ENCODE measurements around the gene MAPK1. TPM values are rescaled to one million over a fixed set of nuclear protein-coding genes. Genes with fewer than 3 reads are reported as not detected.

MAPK1 gene
- total RNA-seq, 2 donors from 2014 or later: 39.7 to 42.6 TPM

DNA sequence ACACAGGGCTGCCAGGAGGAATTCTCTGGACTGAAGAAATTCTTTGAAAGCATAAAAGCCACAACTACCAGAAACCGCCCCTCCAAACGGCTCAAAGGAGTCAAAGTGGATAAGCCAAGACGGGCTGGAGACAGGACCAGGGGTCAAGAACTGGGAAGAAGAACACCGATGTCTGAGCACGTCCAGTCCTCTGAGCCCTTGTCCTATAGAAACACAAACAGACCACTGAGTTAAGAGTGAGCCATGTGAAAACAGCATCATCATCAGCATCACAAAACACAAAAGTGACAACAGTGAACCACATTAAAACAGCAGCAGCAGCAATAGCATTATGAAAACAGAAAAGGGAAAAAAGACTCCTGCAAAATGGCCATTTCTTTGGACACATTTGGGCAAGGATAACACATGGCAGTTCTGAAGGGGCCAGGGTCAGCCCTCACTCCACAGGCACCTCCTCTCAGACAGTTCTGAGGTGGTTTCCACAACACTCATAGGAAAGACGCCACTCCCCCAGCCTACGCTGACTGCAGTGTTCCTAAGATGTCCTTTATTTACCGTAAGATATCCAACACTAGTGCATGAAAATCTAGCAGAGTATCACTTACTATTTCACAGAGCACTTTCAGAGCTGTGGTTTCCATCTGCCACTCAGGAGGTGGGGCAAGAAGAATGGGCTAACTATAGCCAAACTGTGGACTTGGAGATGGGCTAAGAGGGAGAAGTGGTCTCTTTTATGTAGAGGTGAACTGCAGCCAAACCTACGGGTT, 103.2 kb downstream of the MAPK1 start:
- H3K4me3 ChIP-seq: no peak overlapping the region
- no peak for TF ChIP-seq CTCF (IDR thresholded peaks at IDR 0.05)
- no peak for DNase-seq (ENCODE audit: low spot score)
- no peak overlapping the region for H3K27ac ChIP-seq
- no peaks in the 10 kb centered on the region for H3K9me3 ChIP-seq
- no peaks in the 10 kb centered on the region for H3K4me1 ChIP-seq
- H3K36me3 ChIP-seq: peaks cover 89% of the 10 kb centered on the region
- no peaks in the 10 kb centered on the region for H3K27me3 ChIP-seq

- Histone ChIP-seq H3K36me3 (peaks cover 85% of the 10 kb centered on the region), H3K4me1 (no peaks in the 10 kb centered on the region), H3K4me3 (no peak overlapping the region), H3K27me3 (no peaks in the 10 kb centered on the region), H3K27ac (no peak overlapping the region), H3K9me3 (no peaks in the 10 kb centered on the region)
- DNase-seq (ENCODE audit: low spot score): no peak
- TF ChIP-seq CTCF (IDR thresholded peaks at IDR 0.05): no peak
Measured at GRCh38 chr22:21762712-21763581, 104.5 kb downstream of the MAPK1 start.

DNA sequence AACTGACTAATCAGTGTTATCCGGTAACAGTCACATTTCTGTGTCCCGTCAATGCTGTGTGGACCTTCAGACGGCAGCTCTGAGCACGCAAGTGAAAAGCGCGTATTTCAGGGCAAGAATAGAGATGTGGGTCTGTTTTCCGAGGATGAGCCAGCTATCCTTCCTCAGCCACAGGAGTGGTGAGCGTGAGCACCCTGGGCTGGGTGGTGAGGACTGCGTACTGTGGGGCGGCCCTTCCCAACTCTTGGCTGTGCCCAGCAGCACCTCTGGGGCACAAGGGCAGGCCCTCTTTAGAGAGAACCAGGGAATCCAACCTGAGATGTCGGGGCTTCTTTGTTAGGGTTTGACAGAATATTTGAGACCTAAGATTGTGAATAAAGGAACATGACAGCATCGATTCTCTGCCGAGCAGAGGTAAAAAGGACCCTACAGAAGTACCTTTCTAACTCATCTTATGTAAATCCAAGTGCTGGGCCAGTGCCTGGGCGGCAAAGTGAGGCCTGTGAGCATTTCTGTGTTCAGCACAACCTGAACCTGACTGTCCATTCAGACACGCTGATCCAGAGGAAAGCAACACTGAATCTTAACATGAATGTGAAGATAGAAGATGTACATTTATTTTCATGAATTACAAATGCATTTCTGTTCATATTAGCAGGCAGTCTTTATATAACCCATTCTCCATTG, 105.3 kb downstream of the MAPK1 start:
- Histone ChIP-seq H3K9me3 (no peaks in the 10 kb centered on the region), H3K4me1 (no peaks in the 10 kb centered on the region), H3K4me3 (no peak overlapping the region), H3K27me3 (no peaks in the 10 kb centered on the region), H3K27ac (no peak overlapping the region), H3K36me3 (peaks cover 77% of the 10 kb centered on the region)
- DNase-seq (ENCODE audit: low spot score): no peak
- no peak for TF ChIP-seq CTCF (IDR thresholded peaks at IDR 0.05)

DNA sequence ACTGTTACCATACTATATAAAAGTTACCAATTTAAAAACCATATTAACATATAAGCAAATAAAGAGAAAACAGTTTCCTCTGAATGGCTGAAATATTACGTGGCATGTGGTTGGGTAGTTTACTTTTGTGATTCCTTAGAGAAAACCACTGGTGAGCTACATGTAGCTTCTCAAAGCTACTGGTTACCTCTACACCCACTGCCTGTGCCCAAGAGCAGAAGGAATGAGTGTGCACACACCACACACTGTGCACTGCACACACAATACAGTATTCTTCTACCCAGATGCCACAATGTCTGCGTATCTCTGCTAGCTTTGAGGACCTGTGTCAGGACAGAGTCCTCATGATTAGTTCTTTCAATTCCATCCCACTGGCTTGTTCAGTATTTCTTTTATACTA, 106.4 kb downstream of the MAPK1 start:
- TF ChIP-seq CTCF (IDR thresholded peaks at IDR 0.05): no peak
- no peaks in the 10 kb centered on the region for H3K4me1 ChIP-seq
- peaks cover 66% of the 10 kb centered on the region for H3K36me3 ChIP-seq

DNA sequence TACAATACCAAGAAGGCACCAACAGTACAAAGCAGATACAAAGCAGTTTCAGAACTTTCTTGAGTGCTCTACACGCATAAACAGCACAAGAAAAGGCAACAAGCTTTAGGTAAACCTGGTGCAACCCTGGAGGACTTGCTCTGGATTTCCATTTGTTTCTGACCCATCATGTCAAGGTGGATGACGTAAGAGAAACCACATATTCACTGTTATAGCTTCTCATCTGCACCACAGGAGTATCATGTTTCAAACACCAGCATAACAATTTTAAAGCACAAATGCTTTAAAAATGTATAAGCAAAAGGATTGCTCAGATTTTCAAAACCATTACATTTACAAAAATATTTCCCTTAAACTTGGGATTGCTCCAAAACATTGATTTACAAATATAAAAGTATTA, 106.8 kb downstream of the MAPK1 start:
- H3K36me3 ChIP-seq: peaks cover 62% of the 10 kb centered on the region
- no peak for DNase-seq (ENCODE audit: low spot score)

More for the DNA sequence above, 106.4 kb downstream of the MAPK1 start:
- Histone ChIP-seq H3K27ac (no peak overlapping the region), H3K27me3 (no peaks in the 10 kb centered on the region), H3K9me3 (no peaks in the 10 kb centered on the region), H3K4me3 (no peak overlapping the region)
- DNase-seq (ENCODE audit: low spot score): no peak

More for the DNA sequence above, 106.8 kb downstream of the MAPK1 start:
- Histone ChIP-seq H3K27ac (no peak overlapping the region), H3K4me1 (peaks cover 0 to 4% of the 10 kb centered on the region in 2 donors), H3K27me3 (no peaks in the 10 kb centered on the region), H3K9me3 (no peaks in the 10 kb centered on the region), H3K4me3 (no peak overlapping the region)
- no peak for TF ChIP-seq CTCF (IDR thresholded peaks at IDR 0.05)
